Fibroblast of lung (primary cell): ENCODE measurements around the gene CRTC1. TPM values are rescaled to one million over a fixed set of nuclear protein-coding genes. Genes with fewer than 3 reads are reported as not detected.
A peak's percentile ranks its signal among the peaks of the same experiment; 100 is the strongest.

Source experiments
- DNase-seq, 2 donors: peaks; one replicate each; pipeline versions ENCODE4 v3.0.0 to v3.0.0-alpha.2; 2010; ENCODE audit warnings: low read depth in 2 of 2
- H2AFZ ChIP-seq: 2 replicates; pipeline ENCODE4 v1.5.1; 2012; ENCODE audit warnings: low read length, control low read depth, inconsistent platforms
- H3K27ac ChIP-seq: 2 replicates; pipeline ENCODE4 v1.5.1; 2011; ENCODE audit warnings: low read length, control low read depth; ENCODE audit not compliant: insufficient read depth
- H3K27me3 ChIP-seq: 2 replicates; pipeline ENCODE4 v1.5.1; 2011; ENCODE audit warnings: mild to moderate bottlenecking, low read length; ENCODE audit not compliant: control insufficient read depth, insufficient read depth
- H3K36me3 ChIP-seq: 2 replicates; pipeline ENCODE4 v1.5.1; 2011; ENCODE audit warnings: low read length; ENCODE audit not compliant: control insufficient read depth, insufficient read depth
- H3K4me1 ChIP-seq: 2 replicates; pipeline ENCODE4 v1.5.1; 2011; ENCODE audit warnings: low read length; ENCODE audit not compliant: control insufficient read depth, insufficient read depth; ENCODE audit errors: extremely low read depth
- H3K4me2 ChIP-seq: 2 replicates; pipeline ENCODE4 v1.5.1; 2011; ENCODE audit warnings: low read length, control low read depth; ENCODE audit not compliant: insufficient read depth; ENCODE audit errors: extremely low read depth
- H3K4me3 ChIP-seq, 4 experiments: fragments of 200-600 bp in 1 of 4; sonication (generic) in 1 of 4; replicated peaks in 1 of 4; 2 replicates each; pipeline ENCODE4 v1.5.1; 2011 to 2016; ENCODE audit warnings: low read length in 4 of 4, low read depth in 3 of 4, mild to moderate bottlenecking in 3 of 4, control low read depth in 2 of 4, inconsistent platforms in 1 of 4, mixed read lengths in 1 of 4; ENCODE audit not compliant: insufficient read depth in 1 of 4; ENCODE audit errors: control extremely low read depth in 1 of 4
- H3K79me2 ChIP-seq: 2 replicates; pipeline ENCODE4 v1.5.1; 2012; ENCODE audit warnings: mild to moderate bottlenecking, low read length, inconsistent platforms; ENCODE audit not compliant: control insufficient read depth, insufficient read depth
- H3K9ac ChIP-seq: 2 replicates; pipeline ENCODE4 v1.5.1; 2011; ENCODE audit warnings: mild to moderate bottlenecking, low read length, control low read depth; ENCODE audit not compliant: insufficient read depth
- H3K9me3 ChIP-seq: 2 replicates; pipeline ENCODE4 v1.5.1; 2012; ENCODE audit warnings: low read depth, low read length; ENCODE audit not compliant: control insufficient read depth, insufficient read depth
- H4K20me1 ChIP-seq: 2 replicates; pipeline ENCODE4 v1.5.1; 2011; ENCODE audit warnings: low read length; ENCODE audit not compliant: control insufficient read depth, insufficient read depth; ENCODE audit errors: extremely low read depth
- EZH2 ChIP-seq: IDR thresholded peaks from 2 replicates; pipeline ENCODE4 v1.5.1; 2012; ENCODE audit warnings: low read length, control low read depth, mild to moderate bottlenecking; ENCODE audit errors: missing control alignments
- polyA plus RNA-seq, 2 donors: library from polyadenylated mRNA; depleted of rRNA in 1 of 2; stranded (reverse) in 1 of 2; unstranded in 1 of 2; fragments of >200 nt; gene quantifications; 2 replicates each; pipeline ENCODE4 v1.2.1, GENCODE V29; 2011 to 2012; ENCODE audit warnings: missing spikeins in 1 of 2
- total RNA-seq: library from RNA; depleted of rRNA; stranded (reverse); fragments of >200 nt; gene quantifications from 2 replicates; pipeline ENCODE4 v1.2.1, GENCODE V29; 2014
- TF ChIP-seq, protein P1 (sequence below), 2 donors: IDR thresholded peaks in 1 of 2; conservative IDR thresholded peaks in 1 of 2; 1 replicate in 1 of 2; 2 replicates in 1 of 2; pipeline ENCODE4 v1.5.1; 2011 to 2012; ENCODE audit warnings: low read length in 2 of 2, control low read depth in 1 of 2, inconsistent platforms in 1 of 2, low read depth in 1 of 2, mild to moderate bottlenecking in 1 of 2

CRTC1 gene
- total and polyA plus RNA-seq, 2 donors (not counting 1 experiment from before 2014, with no cell fraction given), result 1.2 to 2.0 TPM

DNA sequence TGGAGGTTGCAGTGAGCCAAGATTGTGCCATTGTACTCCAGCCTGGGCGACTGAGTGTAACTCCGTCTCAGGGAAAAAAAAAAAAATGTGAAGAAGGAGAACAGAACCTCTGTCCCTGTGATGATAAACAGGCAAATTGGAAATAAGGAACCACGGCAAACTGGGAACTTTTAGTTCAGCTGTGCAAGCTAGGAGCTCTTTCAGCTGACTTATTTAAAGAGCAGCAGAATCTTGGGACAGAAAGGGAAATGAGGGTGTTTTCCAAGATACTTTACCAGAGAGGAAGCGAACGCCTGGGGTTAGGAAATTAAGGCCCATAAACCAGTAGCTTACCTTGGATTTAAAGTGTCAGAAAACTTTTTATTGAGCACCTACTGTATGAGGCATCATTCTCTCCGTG is 145.3 kb downstream of the CRTC1 start:
- Histone ChIP-seq H3K9me3 (no peaks in the 10 kb centered on the region), H3K9ac (no peak overlapping the region), H3K4me1 (peaks cover 3% of the 10 kb centered on the region), H3K36me3 (no peaks in the 10 kb centered on the region), H4K20me1 (peaks cover 4% of the 10 kb centered on the region), H3K4me2 (no peak overlapping the region), H3K27me3 (no peaks in the 10 kb centered on the region), H3K79me2 (peaks cover 18% of the 10 kb centered on the region), H3K4me3 (no peak overlapping the region), H2AFZ (no peak overlapping the region), H3K27ac (no peak overlapping the region)
- TF ChIP-seq, protein P1, sequence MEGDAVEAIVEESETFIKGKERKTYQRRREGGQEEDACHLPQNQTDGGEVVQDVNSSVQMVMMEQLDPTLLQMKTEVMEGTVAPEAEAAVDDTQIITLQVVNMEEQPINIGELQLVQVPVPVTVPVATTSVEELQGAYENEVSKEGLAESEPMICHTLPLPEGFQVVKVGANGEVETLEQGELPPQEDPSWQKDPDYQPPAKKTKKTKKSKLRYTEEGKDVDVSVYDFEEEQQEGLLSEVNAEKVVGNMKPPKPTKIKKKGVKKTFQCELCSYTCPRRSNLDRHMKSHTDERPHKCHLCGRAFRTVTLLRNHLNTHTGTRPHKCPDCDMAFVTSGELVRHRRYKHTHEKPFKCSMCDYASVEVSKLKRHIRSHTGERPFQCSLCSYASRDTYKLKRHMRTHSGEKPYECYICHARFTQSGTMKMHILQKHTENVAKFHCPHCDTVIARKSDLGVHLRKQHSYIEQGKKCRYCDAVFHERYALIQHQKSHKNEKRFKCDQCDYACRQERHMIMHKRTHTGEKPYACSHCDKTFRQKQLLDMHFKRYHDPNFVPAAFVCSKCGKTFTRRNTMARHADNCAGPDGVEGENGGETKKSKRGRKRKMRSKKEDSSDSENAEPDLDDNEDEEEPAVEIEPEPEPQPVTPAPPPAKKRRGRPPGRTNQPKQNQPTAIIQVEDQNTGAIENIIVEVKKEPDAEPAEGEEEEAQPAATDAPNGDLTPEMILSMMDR (conservative IDR thresholded peaks at IDR 0.05 in 1 of 2, IDR thresholded peaks at IDR 0.05 in 1 of 2; ENCODE audit: low read depth in 1 of 2, low read length in 2 of 2), result no peak
- no peak for TF ChIP-seq EZH2
- no peak for DNase-seq

DNA sequence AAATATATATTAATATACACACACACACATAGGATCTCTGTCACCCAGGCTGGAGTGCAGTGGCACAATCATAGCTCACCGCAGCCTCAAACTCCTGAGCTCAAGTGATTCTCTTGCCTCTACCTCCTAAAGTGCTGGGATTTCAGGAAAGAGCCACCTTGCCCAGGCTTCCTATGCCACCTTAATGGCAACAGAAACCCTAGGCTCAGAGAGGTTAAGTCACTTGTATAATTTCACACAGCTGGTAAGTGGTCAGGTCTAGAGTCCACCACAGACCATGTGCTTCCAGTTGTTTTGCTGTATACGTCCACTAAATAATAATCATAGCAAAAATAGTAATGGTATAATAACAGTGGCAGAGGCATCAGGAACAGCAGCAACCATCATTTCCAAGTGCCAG is 147.0 kb downstream of the CRTC1 start:
- no peak overlapping the region for H2AFZ ChIP-seq
- H3K4me2 ChIP-seq, result no peak overlapping the region
- H3K79me2 ChIP-seq, result peaks cover 35% of the 10 kb centered on the region
- TF ChIP-seq, protein P1 (conservative IDR thresholded peaks at IDR 0.05 in 1 of 2, IDR thresholded peaks at IDR 0.05 in 1 of 2; ENCODE audit: low read depth in 1 of 2, low read length in 2 of 2), result no peak
- no peak for TF ChIP-seq EZH2
- no peaks in the 10 kb centered on the region for H3K9me3 ChIP-seq
- no peak overlapping the region for H3K4me3 ChIP-seq
- H3K4me1 ChIP-seq, result peaks cover 4% of the 10 kb centered on the region
- DNase-seq, result no peak
- H3K9ac ChIP-seq, result no peak overlapping the region
- no peaks in the 10 kb centered on the region for H3K27me3 ChIP-seq
- H3K27ac ChIP-seq, result no peak overlapping the region
- H4K20me1 ChIP-seq, result peaks cover 4% of the 10 kb centered on the region
- H3K36me3 ChIP-seq, result no peaks in the 10 kb centered on the region

DNA sequence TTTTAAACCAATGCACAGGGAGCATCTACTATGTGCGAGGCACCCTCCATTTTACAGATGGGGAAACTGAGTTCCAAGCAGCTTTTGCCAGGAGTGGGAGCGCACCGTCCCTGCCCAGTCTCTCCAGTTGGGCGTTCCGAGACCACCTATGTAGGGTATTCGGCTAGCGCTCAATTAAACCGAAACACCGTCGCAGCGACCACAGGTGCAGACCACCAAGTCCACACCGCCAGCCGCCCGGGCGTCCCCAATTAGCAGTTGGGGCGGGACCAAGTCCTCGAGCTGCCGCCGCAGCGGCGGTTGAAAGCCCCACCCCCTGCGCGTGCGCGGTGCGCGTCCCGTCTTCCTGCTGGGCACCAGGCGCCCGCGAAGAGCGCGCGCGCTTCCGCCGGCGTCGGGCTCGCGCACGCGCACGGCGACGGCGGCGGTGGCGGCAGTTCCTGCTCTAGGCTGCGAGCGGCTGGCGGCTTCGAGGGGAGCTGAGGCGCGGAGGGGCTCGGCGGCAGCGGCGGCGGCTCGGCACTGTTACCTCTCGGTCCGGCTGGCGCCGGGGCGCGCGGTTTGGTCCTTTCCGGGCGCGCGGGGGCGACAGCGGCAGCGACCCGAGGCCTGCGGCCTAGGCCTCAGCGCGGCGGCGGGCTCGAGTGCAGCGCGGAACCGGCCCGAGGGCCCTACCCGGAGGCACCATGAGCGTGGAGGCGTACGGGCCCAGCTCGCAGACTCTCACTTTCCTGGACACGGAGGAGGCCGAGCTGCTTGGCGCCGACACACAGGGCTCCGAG is 148.2 kb downstream of the CRTC1 start, which contains the start of gene UPF1:
TSS of gene UPF1 (plus strand) at position 436 of the 782 bp plus-strand sequence. CDS start at position 687, 251 bp downstream.
- H3K9ac ChIP-seq, result peak within 1 kb of the TSS; percentile 90
- peaks cover 4% of the 10 kb centered on the region for H3K4me1 ChIP-seq
- peak; percentile 88 to 89 for DNase-seq
- TF ChIP-seq, protein P1 (conservative IDR thresholded peaks at IDR 0.05 in 1 of 2, IDR thresholded peaks at IDR 0.05 in 1 of 2; ENCODE audit: low read depth in 1 of 2, low read length in 2 of 2), result no peak
- no peak for TF ChIP-seq EZH2
- H4K20me1 ChIP-seq, result peaks cover 4% of the 10 kb centered on the region
- peak within 1 kb of the TSS; percentile 75 to 92 (median 90) for H3K4me3 ChIP-seq
- H2AFZ ChIP-seq, result peak within 1 kb of the TSS; percentile 99
- H3K27me3 ChIP-seq, result no peaks in the 10 kb centered on the region
- peak within 1 kb of the TSS; percentile 100 for H3K4me2 ChIP-seq
- peak within 1 kb of the TSS; percentile 78 for H3K27ac ChIP-seq
- H3K36me3 ChIP-seq, result no peaks in the 10 kb centered on the region
- no peaks in the 10 kb centered on the region for H3K9me3 ChIP-seq
- peaks cover 47% of the 10 kb centered on the region for H3K79me2 ChIP-seq

Other genes starting within 250 kb of the CRTC1 start
- gene ISYNA1, start 245.5 kb upstream of the CRTC1 start, total RNA-seq, result 25.6 and 37.8 TPM in 2 replicates
- 8.3 and 10.3 TPM in 2 replicates for gene ISYNA1, start 245.5 kb upstream of the CRTC1 start, polyA plus RNA-seq
- gene ELL, start 161.6 kb upstream of the CRTC1 start, total RNA-seq, result 17.7 and 18.7 TPM in 2 replicates
- 4.4 and 6.6 TPM in 2 replicates for gene ELL, start 161.6 kb upstream of the CRTC1 start, polyA plus RNA-seq
- 230 and 289 TPM in 2 replicates for gene FKBP8, start 140.1 kb upstream of the CRTC1 start, total RNA-seq
- 128 and 135 TPM in 2 replicates for gene FKBP8, start 140.1 kb upstream of the CRTC1 start, polyA plus RNA-seq
- gene KXD1, start 125.8 kb upstream of the CRTC1 start, total RNA-seq, result 63.3 and 65.0 TPM in 2 replicates
- 108 and 167 TPM in 2 replicates for gene KXD1, start 125.8 kb upstream of the CRTC1 start, polyA plus RNA-seq
- 917 and 1,142 TPM in 2 replicates for gene UBA52, start 111.8 kb upstream of the CRTC1 start, total RNA-seq
- 1,018 and 1,460 TPM in 2 replicates for gene UBA52, start 111.8 kb upstream of the CRTC1 start, polyA plus RNA-seq
- gene REX1BD, start 94.9 kb upstream of the CRTC1 start, total RNA-seq, result 37.0 and 37.5 TPM in 2 replicates
- 16.2 and 21.2 TPM in 2 replicates for gene REX1BD, start 94.9 kb upstream of the CRTC1 start, polyA plus RNA-seq
- gene CRLF1, start 76.9 kb upstream of the CRTC1 start, total RNA-seq, result 2.3 and 2.5 TPM in 2 replicates
- gene CRLF1, start 76.9 kb upstream of the CRTC1 start, polyA plus RNA-seq, result 2.2 and 2.8 TPM in 2 replicates
- 0.33 and 0.51 TPM in 2 replicates for gene TMEM59L, start 70.8 kb upstream of the CRTC1 start, total RNA-seq
- 0.14 and 0.23 TPM in 2 replicates for gene TMEM59L, start 70.8 kb upstream of the CRTC1 start, polyA plus RNA-seq
- 2.8 and 3.5 TPM in 2 replicates for gene KLHL26, start 46.7 kb upstream of the CRTC1 start, total RNA-seq
- 1.4 and 1.9 TPM in 2 replicates for gene KLHL26, start 46.7 kb upstream of the CRTC1 start, polyA plus RNA-seq
- 0.17 and 0.26 TPM in 2 replicates for gene COMP, start 107.6 kb downstream of the CRTC1 start, total RNA-seq
- gene COMP, start 107.6 kb downstream of the CRTC1 start, polyA plus RNA-seq, result 0.05 and 0.11 TPM in 2 replicates
- 42.4 and 57.1 TPM in 2 replicates for gene UPF1, start 148.3 kb downstream of the CRTC1 start, total RNA-seq
- 20.5 and 28.1 TPM in 2 replicates for gene UPF1, start 148.3 kb downstream of the CRTC1 start, polyA plus RNA-seq
- 1.5 and 1.7 TPM in 2 replicates for gene CERS1, start 212.5 kb downstream of the CRTC1 start, total RNA-seq
- 0.23 and 1.4 TPM in 2 replicates for gene CERS1, start 212.5 kb downstream of the CRTC1 start, polyA plus RNA-seq
- gene COPE, start 235.7 kb downstream of the CRTC1 start, total RNA-seq, result 120 and 182 TPM in 2 replicates
- 146 and 159 TPM in 2 replicates for gene COPE, start 235.7 kb downstream of the CRTC1 start, polyA plus RNA-seq
- 55.7 and 56.3 TPM in 2 replicates for gene DDX49, start 236.0 kb downstream of the CRTC1 start, total RNA-seq
- gene DDX49, start 236.0 kb downstream of the CRTC1 start, polyA plus RNA-seq, result 25.3 and 30.4 TPM in 2 replicates